HUDEP-2 (cell line): ENCODE measurements around the gene ADAMTS18.
"Not testable (repeated sequence)": the region's sequence is repeated elsewhere in the genome, so short reads cannot be mapped to it uniquely, and the experiment has no call there.

Source experiments
- DNase-seq, 76 experiments: peaks; one replicate each; lab custom pipeline; 2025; ENCODE audit not compliant: unreplicated experiment in 76 of 76; lab: John Stamatoyannopoulos, UW

ADAMTS18 gene

GRCh38 chr16:77297996-77298395, 136.8 kb downstream of the ADAMTS18 start:
- no peak for DNase-seq

DNA sequence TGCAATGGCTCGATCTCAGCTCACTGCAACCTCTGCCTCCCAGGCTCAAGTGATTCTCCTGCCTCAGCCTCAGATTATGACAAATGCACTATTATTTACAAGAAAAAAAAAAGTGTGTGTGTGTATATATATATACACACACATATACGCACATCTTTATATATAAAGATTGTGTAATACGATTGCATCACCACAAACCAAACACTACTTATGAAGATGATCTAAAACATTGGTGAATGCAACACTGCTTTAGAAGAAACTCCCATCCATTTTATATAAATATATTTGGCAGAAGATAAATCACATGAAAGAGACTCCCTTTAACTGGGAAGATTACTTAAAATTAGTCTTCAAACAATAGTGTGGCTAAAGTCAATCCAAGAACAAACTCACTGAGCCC, 138.9 kb downstream of the ADAMTS18 start:
- DNase-seq, result no peak

DNA sequence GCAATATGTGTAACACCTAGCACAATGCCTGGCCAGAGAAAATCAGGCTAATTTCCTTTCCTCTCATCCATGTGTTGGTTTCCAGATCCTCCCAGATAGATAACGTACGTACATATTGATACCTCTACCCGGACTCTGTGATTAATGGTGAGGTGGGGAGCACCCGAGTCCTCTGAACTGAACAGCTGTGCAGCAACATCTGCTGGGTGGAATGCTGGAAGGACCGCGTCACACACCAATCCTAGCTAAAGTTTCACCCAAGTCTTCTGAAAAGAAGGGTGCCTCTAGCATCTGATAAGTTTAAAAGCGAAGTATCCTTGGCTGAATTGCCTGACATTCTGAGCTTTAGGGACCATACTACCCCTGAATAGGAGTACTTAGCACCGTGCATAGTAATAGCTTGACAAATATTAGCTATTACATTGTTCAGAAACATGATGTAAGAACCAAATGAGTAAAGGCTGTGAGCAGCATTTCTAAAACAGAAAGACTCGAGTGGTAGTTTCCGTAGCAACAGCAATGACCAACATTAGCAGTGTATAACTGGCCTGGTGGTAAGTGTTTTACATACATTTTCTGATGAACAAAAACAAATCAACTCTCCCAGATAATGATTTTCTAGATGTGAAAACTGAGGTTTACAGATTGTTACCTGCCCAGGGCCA, 144.3 kb downstream of the ADAMTS18 start:
- DNase-seq, result no peak

- no peak for DNase-seq
These were observed 145.5 kb downstream of the ADAMTS18 start for GRCh38 chr16:77289331-77289809.

GRCh38 chr16:77288222-77288621, 146.6 kb downstream of the ADAMTS18 start:
- no peak for DNase-seq

DNA sequence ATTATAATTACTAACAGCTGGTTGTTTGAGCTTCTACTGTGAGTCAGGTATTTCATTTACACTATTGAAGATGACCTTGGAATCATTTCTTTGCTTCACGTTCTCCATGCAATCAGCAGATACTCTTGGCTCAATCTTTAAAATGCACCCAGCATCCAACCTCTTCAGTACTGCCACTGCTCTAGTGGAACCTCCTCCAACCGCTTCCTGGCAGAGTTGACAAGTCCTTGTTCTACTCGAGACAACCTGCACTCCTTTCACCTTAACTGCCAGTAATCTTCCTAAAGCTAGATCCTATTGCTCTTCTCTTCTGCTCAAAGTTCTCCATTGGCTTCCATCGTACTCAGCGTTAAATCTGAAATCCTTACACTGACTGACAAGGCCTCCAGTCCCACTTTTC, 149.2 kb downstream of the ADAMTS18 start:
- no peak for DNase-seq

GRCh38 chr16:77282345-77282744, 152.5 kb downstream of the ADAMTS18 start:
- no peak for DNase-seq

DNA sequence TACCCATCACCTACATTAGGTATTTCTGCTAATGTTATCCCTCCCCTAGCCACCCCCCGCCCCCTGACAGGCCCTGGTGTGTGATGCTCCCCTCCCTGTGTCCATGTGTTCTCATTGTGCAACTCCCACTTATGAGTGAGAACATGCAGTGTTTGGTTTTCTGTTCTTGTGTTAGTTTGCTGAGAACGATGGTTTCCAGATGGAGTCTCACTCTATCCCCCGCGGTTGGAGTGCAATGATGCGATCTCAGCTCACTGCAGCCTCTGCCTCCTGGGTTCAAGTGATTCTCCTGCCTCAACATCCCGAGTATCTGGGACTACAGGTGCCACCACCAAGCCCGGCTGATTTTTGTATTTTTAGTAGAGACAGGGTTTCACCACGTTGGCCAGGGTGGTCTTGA, 155.5 kb downstream of the ADAMTS18 start:
- DNase-seq, result not testable (repeated sequence)

GRCh38 chr16:77277571-77277970, 157.3 kb downstream of the ADAMTS18 start:
- DNase-seq, result no peak

DNA sequence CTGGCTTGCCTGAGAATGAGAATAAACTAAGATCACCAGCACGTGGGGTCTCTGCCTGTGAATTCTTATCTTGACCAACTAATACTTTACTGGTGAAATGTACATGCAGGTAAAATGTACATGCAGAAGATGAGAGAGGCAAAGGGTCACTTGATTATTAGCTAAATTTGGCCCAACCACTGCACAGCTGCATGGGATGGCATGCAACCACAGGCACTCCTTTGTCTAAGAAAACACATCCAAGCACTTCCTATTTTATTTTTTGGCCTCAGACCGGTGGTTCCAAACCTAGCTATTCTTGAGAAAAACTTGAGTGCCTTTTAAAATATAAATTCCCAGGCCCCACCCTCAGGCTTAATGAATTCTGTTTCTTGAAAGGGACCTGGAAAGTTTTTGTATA, 157.7 kb downstream of the ADAMTS18 start:
- DNase-seq, result no peak

DNA sequence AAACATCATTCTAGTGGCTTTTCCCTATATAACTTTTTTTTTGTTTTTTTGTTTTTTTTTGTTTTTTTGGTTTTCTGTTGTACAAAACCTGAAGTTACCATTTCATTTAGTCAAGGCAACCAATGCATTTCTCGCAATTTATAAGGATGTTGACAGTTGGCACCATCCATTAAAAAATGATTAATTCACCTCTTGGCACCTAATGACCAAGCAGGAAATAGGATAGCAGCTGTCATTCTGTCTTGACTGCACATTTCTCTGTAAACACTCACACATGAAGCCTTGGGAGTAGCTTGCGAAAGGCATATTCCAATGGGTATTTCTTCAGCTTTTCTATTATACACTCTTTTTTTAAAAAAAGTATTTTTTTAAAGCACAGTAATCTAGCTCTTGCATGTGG, 158.2 kb downstream of the ADAMTS18 start:
- DNase-seq, result no peak

DNA sequence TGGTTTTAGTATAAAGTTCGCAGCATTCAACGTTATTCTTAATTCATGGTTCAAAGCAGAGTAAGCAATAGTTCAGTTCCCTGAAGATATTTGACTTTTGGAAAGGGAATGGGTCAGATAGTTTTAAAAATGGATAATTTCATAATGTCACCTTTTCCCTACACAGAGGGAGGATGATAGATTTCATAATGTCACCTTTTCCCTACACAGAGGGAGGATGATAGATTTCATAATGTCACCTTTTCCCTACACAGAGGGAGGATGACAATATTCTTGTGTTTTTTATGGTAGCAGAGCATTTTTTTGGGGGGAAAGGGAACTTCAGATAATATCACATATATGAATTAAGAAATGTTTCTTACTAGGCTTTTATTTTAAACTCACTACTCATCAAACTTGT, 159.5 kb downstream of the ADAMTS18 start:
- not testable (repeated sequence) for DNase-seq

GRCh38 chr16:77273815-77274214, 161.0 kb downstream of the ADAMTS18 start:
- no peak for DNase-seq

DNA sequence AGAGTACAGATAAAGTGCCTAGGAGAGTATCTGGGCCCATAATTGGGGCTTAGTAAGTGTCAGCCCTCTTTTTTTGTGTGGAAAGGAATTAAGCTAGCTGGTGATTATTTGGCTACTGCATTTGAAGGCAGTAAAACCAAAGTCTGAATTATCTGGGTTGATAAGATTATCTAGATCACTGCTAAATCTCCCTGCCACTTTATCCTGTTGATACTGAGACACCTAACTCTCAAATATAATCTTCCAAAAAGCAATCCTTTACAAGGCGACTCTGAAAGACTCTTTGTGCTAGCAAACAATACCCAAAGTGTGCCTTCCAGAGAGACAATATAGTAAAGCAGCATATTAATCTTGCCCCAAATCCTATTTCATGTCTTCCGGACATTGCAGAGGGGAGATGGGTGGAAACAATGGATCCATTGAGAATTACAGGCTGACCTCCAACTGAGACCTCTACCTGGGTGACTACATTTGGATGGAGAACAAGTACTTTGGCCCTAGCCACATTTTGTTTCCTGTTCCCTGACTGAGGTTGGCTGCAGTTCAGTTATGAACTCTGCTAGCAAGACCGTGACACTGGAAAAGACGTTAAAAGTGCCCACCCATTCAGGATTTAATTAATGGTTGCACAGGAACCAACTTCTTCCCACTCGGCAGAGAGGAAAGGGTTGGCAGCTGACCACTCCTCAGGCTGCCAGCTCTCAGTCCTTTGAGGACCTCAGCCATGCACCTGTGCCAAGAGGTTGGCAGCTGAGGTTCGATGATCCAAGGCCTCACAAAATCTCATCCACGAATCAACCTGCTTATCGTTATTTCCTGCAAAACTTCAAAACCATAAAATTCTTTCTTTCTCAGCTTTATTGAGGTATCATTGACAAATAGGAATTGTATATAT, 163.1 kb downstream of the ADAMTS18 start:
- no peak for DNase-seq

GRCh38 chr16:77266185-77266584, 168.6 kb downstream of the ADAMTS18 start:
- not testable (repeated sequence) for DNase-seq

DNA sequence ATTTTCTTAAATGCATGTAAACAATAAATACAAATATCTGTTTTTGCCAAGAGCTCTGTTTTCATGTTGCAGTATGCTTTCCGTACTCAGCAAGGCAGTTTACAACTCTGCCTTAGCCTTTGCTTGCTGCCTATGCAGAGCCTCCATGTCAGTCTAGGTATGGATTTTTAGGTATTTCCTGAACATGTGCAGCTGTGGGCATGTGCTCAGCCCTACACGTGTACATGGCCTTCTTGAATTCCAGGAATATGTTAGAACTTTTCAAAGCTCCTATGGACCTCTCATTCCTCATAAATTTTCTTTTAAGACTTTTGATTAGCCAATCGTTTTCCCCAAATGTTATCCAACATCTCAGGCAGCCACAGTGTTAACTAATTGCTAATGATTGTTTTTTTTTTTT, 171.9 kb downstream of the ADAMTS18 start:
- no peak for DNase-seq

GRCh38 chr16:77250400-77250799, 184.4 kb downstream of the ADAMTS18 start:
- no peak for DNase-seq

DNA sequence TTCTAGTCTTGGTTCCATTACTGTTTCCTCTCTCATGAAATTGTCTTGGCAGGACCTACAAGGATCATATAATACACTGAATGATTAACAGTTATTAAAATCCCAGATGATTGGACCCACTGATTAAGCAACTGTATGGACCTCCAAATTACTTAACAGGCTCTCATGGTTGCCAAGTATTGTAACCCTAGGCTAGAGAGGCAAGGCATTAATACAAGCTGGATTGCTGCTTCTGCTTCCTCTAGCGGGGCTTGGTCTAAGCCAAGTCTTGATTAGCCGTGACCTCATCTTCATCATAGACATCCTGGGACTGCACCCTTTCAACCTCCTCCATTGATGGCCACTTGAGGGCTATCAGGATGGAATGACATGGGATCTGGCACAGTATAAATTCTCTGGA, 188.7 kb downstream of the ADAMTS18 start:
- no peak for DNase-seq

DNA sequence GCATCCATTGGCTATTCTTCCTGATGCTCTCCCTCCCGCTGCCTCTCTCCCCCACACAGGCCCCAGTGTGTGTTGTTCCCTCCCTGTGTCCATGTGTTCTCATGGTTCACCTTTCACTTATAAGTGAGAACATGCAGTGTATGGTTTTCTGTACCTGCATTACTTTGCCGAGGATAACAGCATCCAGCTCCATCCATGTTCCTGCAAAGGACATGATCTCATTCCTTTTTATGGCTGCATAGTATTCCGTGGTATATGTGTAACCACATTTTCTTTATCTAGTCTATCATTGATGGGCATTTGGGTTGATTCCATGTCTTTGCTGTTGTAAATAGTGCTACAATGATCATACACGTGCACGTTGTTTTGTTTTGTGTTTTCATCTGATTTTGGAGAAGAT, 192.4 kb downstream of the ADAMTS18 start:
- not testable (repeated sequence) for DNase-seq

GRCh38 chr16:77238593-77238992, 196.2 kb downstream of the ADAMTS18 start:
- DNase-seq, result no peak

GRCh38 chr16:77236063-77236511, 198.7 kb downstream of the ADAMTS18 start:
- peak in 71 of 76 experiments; percentile 4 to 86 (median 69) for DNase-seq

DNA sequence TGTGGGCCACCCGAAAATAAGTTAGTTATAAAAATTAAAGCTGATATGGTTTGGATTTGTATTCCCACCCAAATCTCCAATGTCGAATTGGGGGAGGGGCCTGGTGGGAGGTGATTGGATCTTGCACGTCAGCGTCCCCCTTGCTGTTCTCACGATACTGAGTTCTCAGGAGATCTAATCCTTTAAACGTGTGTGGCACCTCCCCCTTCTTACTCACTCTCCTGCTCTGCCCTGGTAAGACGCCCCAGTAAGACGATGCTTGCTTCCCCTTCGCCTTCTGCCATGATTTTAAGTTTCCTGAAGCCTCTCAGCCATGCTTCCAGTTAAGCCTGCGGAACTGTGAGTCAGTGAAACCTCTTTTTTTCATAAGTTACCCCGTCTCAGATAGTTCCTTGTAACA, 200.2 kb downstream of the ADAMTS18 start:
- no peak for DNase-seq
